Spleen (tissue), 7 donors: Measurements from ENCODE around the gene CA10.

Source experiments
- POLR2A ChIP-seq, 3 donors: fragments of 450-650 bp; IDR thresholded peaks; one replicate each; pipeline ENCODE4 v1.5.1; 2017; ENCODE audit warnings: antibody characterized with exemption in 3 of 3, mild to moderate bottlenecking in 1 of 3
- TF ChIP-seq, protein P1 (sequence below), 11 experiments: fragments of 200-600 bp in 7 of 11; fragments of 450-650 bp in 4 of 11; sonication (generic) in 4 of 11; IDR thresholded peaks in 8 of 11; conservative IDR thresholded peaks in 3 of 11; 1 replicate in 7 of 11; 2 replicates in 4 of 11; pipeline versions ENCODE4 v1.4.0 to v1.8.0; 2016 to 2021; ENCODE audit warnings: antibody characterized with exemption in 11 of 11, inconsistent platforms in 4 of 11, mild to moderate bottlenecking in 1 of 11
- donor health status: DM: no; HTN: no; CAD: no; lungs with moderate emphysema.
- donor health status: DM: no; HTN: no; CAD: no.
- donor health status: DM: no; HTN: no; CAD: no.

DNA sequence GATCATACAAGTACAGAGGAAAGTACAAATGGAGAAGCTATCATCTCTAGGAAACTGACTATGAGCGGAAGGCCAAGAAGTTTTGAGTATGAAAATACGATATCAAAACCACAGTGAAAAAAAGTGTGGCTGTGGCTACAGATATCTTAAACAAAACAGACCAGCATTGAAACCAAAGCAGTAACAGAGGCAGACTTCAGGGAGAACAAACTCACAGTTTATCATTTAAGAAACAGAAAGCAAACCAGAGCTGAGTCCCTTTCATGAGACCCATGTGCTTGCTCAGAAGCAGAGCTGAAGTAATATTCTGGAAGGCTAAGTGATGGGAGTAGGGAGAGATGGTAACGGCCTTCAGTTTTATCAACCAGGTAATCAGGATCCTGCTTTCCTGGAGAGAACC, 317.8 kb downstream of the CA10 start:
- TF ChIP-seq, protein P1, sequence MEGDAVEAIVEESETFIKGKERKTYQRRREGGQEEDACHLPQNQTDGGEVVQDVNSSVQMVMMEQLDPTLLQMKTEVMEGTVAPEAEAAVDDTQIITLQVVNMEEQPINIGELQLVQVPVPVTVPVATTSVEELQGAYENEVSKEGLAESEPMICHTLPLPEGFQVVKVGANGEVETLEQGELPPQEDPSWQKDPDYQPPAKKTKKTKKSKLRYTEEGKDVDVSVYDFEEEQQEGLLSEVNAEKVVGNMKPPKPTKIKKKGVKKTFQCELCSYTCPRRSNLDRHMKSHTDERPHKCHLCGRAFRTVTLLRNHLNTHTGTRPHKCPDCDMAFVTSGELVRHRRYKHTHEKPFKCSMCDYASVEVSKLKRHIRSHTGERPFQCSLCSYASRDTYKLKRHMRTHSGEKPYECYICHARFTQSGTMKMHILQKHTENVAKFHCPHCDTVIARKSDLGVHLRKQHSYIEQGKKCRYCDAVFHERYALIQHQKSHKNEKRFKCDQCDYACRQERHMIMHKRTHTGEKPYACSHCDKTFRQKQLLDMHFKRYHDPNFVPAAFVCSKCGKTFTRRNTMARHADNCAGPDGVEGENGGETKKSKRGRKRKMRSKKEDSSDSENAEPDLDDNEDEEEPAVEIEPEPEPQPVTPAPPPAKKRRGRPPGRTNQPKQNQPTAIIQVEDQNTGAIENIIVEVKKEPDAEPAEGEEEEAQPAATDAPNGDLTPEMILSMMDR (IDR thresholded peaks at IDR 0.05 in 8 of 11, conservative IDR thresholded peaks at IDR 0.05 in 3 of 11), result no peak
- no peak for TF ChIP-seq POLR2A (IDR thresholded peaks at IDR 0.05)
